Measurements from ENCODE around the gene RD3L. TPM values are rescaled to one million over a fixed set of nuclear protein-coding genes. Genes with fewer than 3 reads are reported as not detected.

Gene RD3L
- 10 to 100 TPM in 8 of 9 donors, 1 to 10 TPM in 1; 9.1 to 42.5 (median 25.5) TPM for total RNA-seq
- 10 to 100 TPM in 1 of 2 donors, 1 to 10 TPM in 1; 4.3 to 41.5 TPM for polyA plus RNA-seq
- long read RNA-seq, donor 1, transcript RD3L-202 (2 exons, 1,148 nt): minor isoform, 6 of 21 reads
- long read RNA-seq, donor 1, transcript RD3L-201 (3 exons, 1,201 nt): major isoform, 14 of 21 reads
- long read RNA-seq, donor 1, partial matches to known transcripts: 0 of 21 reads
- long read RNA-seq, donor 1, other reads (novel, unspliced or antisense): 1 of 21 reads
- long read RNA-seq, donor 2, transcript RD3L-201 (3 exons, 1,201 nt): major isoform, 8 of 13 reads
- long read RNA-seq, donor 2, partial matches to known transcripts: 1 of 13 reads
- long read RNA-seq, donor 2, other reads (novel, unspliced or antisense): 0 of 13 reads
- long read RNA-seq, donor 3, partial matches to known transcripts: 1 of 3 reads
- long read RNA-seq, donor 3, other reads (novel, unspliced or antisense): 0 of 3 reads

DNA sequence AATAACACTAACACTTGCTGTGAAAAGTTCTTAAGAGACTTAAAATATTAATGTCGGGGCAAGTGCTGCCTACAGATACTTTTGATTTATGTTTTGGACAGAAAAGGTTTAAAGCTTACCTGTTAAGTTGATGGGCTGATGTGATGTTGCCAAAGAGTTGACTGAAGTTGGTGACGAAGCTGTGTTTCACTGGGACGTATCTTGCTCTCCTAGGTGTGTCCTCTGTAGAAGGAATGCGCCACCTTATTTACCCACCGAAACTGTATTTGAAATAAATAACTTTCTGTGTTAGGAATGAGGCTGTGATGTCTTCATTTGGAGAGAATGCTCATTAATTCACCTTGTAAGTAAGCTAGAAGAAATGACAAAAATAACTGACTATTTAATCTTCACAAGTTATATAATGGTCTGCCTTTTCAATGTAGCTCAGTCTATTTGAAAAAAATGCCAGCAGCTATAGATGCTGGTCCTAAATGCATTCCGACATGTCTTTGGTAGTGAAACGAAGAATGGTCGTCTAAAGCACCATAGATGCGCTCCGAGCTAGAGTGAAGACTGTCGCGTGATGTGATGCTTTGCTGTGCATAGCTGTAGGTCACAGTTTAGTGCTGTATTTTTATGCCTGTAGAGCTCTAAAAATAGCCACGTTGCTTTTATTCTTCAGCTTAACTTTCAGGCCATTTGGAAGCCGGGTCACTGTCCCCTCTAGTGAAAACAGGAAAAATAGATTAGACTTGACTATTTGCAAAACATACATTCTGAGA is at the start of gene RD3L:
RD3L (minus strand) TSS at position 557 of the 764 bp plus-strand sequence. CDS start 834 bp downstream, outside the sequence.
- Histone ChIP-seq H3K27ac (peak within 1 kb of the TSS in 11 of 12 donors; percentile 11 to 83 (median 72)), H3K27me3 (peaks cover 0 to 11% (median 0%) of the 10 kb centered on the region in 9 donors), H3K4me1 (peaks cover 0 to 21% (median 0%) of the 10 kb centered on the region in 12 donors), H3K9me3 (peaks cover 0 to 10% (median 0%) of the 10 kb centered on the region in 12 donors), H3K36me3 (peaks cover 0 to 9% (median 0%) of the 10 kb centered on the region in 9 donors), H3K4me3 (peak within 1 kb of the TSS; percentile 19 to 61 (median 40))
- ATAC-seq (peak; percentile 89 to 93 (median 92)), DNase-seq (peak in 1 of 5 donors; percentile 34)
- TF ChIP-seq, protein P1, sequence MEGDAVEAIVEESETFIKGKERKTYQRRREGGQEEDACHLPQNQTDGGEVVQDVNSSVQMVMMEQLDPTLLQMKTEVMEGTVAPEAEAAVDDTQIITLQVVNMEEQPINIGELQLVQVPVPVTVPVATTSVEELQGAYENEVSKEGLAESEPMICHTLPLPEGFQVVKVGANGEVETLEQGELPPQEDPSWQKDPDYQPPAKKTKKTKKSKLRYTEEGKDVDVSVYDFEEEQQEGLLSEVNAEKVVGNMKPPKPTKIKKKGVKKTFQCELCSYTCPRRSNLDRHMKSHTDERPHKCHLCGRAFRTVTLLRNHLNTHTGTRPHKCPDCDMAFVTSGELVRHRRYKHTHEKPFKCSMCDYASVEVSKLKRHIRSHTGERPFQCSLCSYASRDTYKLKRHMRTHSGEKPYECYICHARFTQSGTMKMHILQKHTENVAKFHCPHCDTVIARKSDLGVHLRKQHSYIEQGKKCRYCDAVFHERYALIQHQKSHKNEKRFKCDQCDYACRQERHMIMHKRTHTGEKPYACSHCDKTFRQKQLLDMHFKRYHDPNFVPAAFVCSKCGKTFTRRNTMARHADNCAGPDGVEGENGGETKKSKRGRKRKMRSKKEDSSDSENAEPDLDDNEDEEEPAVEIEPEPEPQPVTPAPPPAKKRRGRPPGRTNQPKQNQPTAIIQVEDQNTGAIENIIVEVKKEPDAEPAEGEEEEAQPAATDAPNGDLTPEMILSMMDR (IDR thresholded peaks at IDR 0.05): no peak
- no peak for TF ChIP-seq POLR2A (IDR thresholded peaks at IDR 0.05)
- intact Hi-C loops (cut with DNase I): no loop called here
- WGBS, 4 donors: 40 to 50% (median 48%) methylated on average over 14 of the region's 14 CpGs

DNA sequence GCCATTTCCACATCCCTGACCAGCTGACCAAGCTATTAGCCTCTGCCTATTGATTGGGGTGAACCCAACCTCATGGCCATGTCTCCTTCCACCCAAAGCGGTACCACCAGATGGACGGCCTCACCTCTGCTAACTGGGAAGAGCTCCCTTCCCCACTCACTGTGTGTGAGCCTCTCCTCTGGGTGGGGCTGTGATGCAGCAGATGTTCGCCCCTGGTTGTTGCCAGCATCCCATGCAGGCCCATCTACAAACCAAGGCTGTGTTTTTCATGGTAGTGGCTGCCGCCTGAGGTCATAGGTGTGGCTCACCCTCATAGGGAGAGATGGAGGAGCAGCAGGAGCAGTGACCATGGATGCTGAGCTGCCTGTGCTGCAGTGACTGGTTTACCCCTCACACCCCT is 47.6 kb upstream of the RD3L start:
- ATAC-seq (no peak), DNase-seq (no peak)
- 94 to 96% (median 96%) methylated on average over 4 of the region's 4 CpGs for WGBS, 4 donors
- no peaks in the 10 kb centered on the region for H3K4me1 ChIP-seq
- peaks cover 0 to 9% (median 0%) of the 10 kb centered on the region in 12 donors for H3K9me3 ChIP-seq
- H3K27ac ChIP-seq: no peak overlapping the region
- H3K36me3 ChIP-seq: no peaks in the 10 kb centered on the region
- H3K27me3 ChIP-seq: peaks cover 0 to 9% (median 0%) of the 10 kb centered on the region in 9 donors
- intact Hi-C loops (cut with DNase I): loop anchor here in 4 of 10 donors (5.0 to 10.0 kb wide), 4 partner anchors 85 to 415 kb away; no protein-coding TSS in a partner anchor
- H3K4me3 ChIP-seq: no peak overlapping the region
- TF ChIP-seq, protein P1 (IDR thresholded peaks at IDR 0.05): no peak
- no peak for TF ChIP-seq POLR2A (IDR thresholded peaks at IDR 0.05)

DNA sequence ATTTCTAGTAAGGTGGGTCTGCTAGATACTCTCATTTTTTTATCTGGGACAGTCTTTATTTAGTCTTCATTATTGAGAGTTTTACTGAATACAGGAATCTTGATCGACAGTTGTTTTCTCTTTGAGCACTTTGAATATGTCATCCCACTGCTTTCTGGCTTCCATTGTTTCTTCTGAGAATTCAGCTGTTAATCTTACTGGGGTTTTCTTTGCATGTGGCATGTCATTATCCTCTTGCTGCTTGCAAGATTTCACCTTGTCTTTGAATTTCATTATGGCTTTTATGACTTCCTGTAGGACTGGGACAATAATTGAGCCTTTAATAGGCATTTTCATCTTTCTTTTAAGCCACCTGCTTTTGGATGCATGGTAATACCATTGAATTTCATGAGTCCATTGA is 46.7 kb upstream of the RD3L start:
- intact Hi-C loops (cut with DNase I): loop anchor here in 4 of 10 donors (5.0 to 10.0 kb wide), 4 partner anchors 84 to 414 kb away; no protein-coding TSS in a partner anchor
- Histone ChIP-seq H3K4me1 (no peaks in the 10 kb centered on the region), H3K27ac (no peak overlapping the region), H3K4me3 (no peak overlapping the region), H3K27me3 (peaks cover 0 to 6% (median 0%) of the 10 kb centered on the region in 9 donors), H3K36me3 (no peaks in the 10 kb centered on the region), H3K9me3 (peaks cover 0 to 9% (median 0%) of the 10 kb centered on the region in 12 donors)
- DNase-seq (no peak), ATAC-seq (no peak)
- WGBS, 4 donors: 89 to 96% (median 95%) methylated on average over 1 of the region's 1 CpG
- TF ChIP-seq POLR2A (IDR thresholded peaks at IDR 0.05): no peak
- TF ChIP-seq, protein P1 (IDR thresholded peaks at IDR 0.05): no peak

Measured in heart left ventricle (tissue), 16 donors.